ENCODE results near the gene C12orf42.
A peak's percentile ranks its signal among the peaks of the same experiment; 100 is the strongest.

The C12orf42 gene

DNA sequence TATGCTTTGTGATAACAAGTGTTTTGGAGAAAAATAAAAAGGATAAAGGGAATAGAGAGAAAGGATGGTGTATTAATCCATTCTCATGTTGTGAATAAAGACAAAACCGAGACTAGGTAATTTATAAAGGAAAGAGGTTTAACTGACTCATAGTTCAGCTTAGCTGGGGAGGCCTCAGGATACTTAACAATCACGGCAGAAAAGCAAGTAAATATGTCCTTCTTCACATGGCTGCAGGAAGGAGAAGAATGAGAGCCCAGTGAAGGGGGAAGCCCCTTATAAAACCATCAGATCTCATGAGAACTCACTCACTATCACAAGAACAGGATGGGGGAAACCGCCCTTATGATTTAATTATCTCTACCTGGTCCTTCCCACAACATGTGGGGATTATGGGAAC, 18.1 kb upstream of the C12orf42 start:
- H3K36me3 ChIP-seq (ENCODE audit: low read depth), result no peaks in the 10 kb centered on the region
- DNase-seq (ENCODE audit: low spot score), result no peak
- H3K27ac ChIP-seq (ENCODE audit: poor library complexity, severe bottlenecking), result no peak overlapping the region
- no peak for ATAC-seq (ENCODE audit: low read depth)
- no peaks in the 10 kb centered on the region for H3K9me3 ChIP-seq (ENCODE audit: severe bottlenecking)
- no peaks in the 10 kb centered on the region for H3K4me1 ChIP-seq (ENCODE audit: insufficient read depth, poor library complexity, severe bottlenecking)
- TF ChIP-seq CTCF (IDR thresholded peaks at IDR 0.05; ENCODE audit: poor library complexity, severe bottlenecking), result no peak
- H3K4me3 ChIP-seq (ENCODE audit: severe bottlenecking), result no peak overlapping the region
- H3K27me3 ChIP-seq (ENCODE audit: insufficient read depth, poor library complexity, severe bottlenecking), result no peaks in the 10 kb centered on the region

- peak; percentile 74 for ATAC-seq (ENCODE audit: low read depth)
- no peak for TF ChIP-seq CTCF (IDR thresholded peaks at IDR 0.05; ENCODE audit: poor library complexity, severe bottlenecking)
- H3K4me3 ChIP-seq (ENCODE audit: severe bottlenecking), result no peak overlapping the region
- H3K4me1 ChIP-seq (ENCODE audit: insufficient read depth, poor library complexity, severe bottlenecking), result no peaks in the 10 kb centered on the region
- no peak overlapping the region for H3K27ac ChIP-seq (ENCODE audit: poor library complexity, severe bottlenecking)
- no peaks in the 10 kb centered on the region for H3K9me3 ChIP-seq (ENCODE audit: severe bottlenecking)
- H3K36me3 ChIP-seq (ENCODE audit: low read depth), result no peaks in the 10 kb centered on the region
- H3K27me3 ChIP-seq (ENCODE audit: insufficient read depth, poor library complexity, severe bottlenecking), result no peaks in the 10 kb centered on the region
- DNase-seq (ENCODE audit: low spot score), result no peak
These were observed 9.8 kb upstream of the C12orf42 start for GRCh38 chr12:103505371-103506236.

DNA sequence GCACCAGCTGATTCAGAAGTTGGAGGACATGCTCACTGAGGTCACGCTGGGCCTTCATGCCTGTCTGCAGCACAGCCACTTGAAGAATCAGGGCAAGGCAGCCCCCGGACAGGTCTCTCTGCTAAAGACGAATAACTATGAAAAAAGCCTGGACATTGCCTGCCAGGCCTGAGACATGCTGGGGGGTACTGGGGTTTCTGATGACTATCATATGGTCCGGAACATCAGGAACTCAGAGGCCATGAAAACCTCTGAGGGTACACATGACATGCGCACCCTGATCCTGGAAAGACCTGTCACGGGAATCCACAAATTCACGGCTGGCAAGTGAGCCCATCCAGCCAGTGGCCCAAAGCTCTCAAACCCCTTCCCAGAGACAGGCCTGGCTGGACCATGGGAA, 8.8 kb upstream of the C12orf42 start:
- no peaks in the 10 kb centered on the region for H3K4me1 ChIP-seq (ENCODE audit: insufficient read depth, poor library complexity, severe bottlenecking)
- H3K9me3 ChIP-seq (ENCODE audit: severe bottlenecking), result no peaks in the 10 kb centered on the region
- no peak for ATAC-seq (ENCODE audit: low read depth)
- no peak overlapping the region for H3K4me3 ChIP-seq (ENCODE audit: severe bottlenecking)
- H3K36me3 ChIP-seq (ENCODE audit: low read depth), result no peaks in the 10 kb centered on the region
- DNase-seq (ENCODE audit: low spot score), result no peak
- no peak for TF ChIP-seq CTCF (IDR thresholded peaks at IDR 0.05; ENCODE audit: poor library complexity, severe bottlenecking)
- H3K27ac ChIP-seq (ENCODE audit: poor library complexity, severe bottlenecking), result no peak overlapping the region
- H3K27me3 ChIP-seq (ENCODE audit: insufficient read depth, poor library complexity, severe bottlenecking), result no peaks in the 10 kb centered on the region

DNA sequence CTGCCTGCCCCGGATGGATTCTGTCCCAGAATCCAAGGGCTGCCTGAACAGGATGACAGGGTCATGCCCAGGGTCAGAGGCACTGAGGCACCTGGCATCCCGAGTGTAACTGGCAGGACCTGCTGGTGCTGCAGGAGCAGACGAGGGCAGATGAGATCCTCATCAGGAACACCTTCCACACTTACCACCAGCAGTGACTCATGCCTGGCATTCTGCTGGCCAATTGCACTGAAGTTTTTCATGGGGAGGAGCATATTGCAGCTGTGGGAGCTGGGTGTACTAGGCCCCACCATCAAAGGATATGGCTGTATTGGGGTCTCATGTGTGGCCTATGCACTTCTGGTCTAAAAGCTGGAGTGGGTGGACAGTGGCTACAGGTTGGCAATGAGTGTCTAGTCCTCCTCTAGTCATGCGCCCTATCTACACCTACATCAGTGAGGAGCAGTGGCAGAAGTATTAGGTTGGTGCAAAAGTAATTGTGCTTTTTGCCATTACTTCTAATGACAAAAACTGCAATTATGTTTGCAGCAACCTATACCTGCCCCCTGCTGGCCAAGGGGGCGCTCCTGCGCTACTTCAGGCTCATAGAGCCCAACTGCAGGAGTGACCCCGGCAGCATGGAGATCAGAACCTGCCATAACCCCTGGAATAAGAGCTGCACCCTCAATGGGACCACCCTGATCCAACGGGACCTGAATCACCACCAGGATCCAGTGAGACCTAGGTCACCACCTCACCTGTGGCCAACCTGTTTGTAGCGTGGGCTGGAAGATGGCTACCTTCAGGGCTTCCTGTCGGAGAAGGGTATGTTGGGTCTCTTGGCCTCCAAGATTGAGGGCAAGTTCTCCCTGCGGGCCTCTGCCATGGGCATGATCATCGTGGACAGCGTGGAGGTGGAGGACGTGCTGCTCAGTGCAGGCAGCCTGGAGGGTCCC, 8.0 kb upstream of the C12orf42 start:
- H3K27ac ChIP-seq (ENCODE audit: poor library complexity, severe bottlenecking), result no peak overlapping the region
- no peaks in the 10 kb centered on the region for H3K9me3 ChIP-seq (ENCODE audit: severe bottlenecking)
- H3K27me3 ChIP-seq (ENCODE audit: insufficient read depth, poor library complexity, severe bottlenecking), result no peaks in the 10 kb centered on the region
- peak; percentile 12 for TF ChIP-seq CTCF (IDR thresholded peaks at IDR 0.05; ENCODE audit: poor library complexity, severe bottlenecking)
- ATAC-seq (ENCODE audit: low read depth) (no peak), DNase-seq (ENCODE audit: low spot score) (no peak)
- H3K4me3 ChIP-seq (ENCODE audit: severe bottlenecking), result no peak overlapping the region
- no peaks in the 10 kb centered on the region for H3K4me1 ChIP-seq (ENCODE audit: insufficient read depth, poor library complexity, severe bottlenecking)
- no peaks in the 10 kb centered on the region for H3K36me3 ChIP-seq (ENCODE audit: low read depth)

All from RWPE2 (cell line).